Stimulated activated CD4-positive, alpha-beta T cell treated with anti-CD3 and anti-CD28 coated beads, Interleukin-15, amount 100 ng/mL, for 24 hours (primary cell): ENCODE data around the gene PEX3.
A peak's percentile ranks its signal among the peaks of the same experiment; 100 is the strongest.
"Not testable (repeated sequence)": the region's sequence is repeated elsewhere in the genome, so short reads cannot be mapped to it uniquely, and the experiment has no call there.

Experiments
- DNase-seq: peaks from one replicate; pipeline ENCODE4 v3.0.0-alpha.2; 2020

PEX3 gene, protein sequence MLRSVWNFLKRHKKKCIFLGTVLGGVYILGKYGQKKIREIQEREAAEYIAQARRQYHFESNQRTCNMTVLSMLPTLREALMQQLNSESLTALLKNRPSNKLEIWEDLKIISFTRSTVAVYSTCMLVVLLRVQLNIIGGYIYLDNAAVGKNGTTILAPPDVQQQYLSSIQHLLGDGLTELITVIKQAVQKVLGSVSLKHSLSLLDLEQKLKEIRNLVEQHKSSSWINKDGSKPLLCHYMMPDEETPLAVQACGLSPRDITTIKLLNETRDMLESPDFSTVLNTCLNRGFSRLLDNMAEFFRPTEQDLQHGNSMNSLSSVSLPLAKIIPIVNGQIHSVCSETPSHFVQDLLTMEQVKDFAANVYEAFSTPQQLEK

DNA sequence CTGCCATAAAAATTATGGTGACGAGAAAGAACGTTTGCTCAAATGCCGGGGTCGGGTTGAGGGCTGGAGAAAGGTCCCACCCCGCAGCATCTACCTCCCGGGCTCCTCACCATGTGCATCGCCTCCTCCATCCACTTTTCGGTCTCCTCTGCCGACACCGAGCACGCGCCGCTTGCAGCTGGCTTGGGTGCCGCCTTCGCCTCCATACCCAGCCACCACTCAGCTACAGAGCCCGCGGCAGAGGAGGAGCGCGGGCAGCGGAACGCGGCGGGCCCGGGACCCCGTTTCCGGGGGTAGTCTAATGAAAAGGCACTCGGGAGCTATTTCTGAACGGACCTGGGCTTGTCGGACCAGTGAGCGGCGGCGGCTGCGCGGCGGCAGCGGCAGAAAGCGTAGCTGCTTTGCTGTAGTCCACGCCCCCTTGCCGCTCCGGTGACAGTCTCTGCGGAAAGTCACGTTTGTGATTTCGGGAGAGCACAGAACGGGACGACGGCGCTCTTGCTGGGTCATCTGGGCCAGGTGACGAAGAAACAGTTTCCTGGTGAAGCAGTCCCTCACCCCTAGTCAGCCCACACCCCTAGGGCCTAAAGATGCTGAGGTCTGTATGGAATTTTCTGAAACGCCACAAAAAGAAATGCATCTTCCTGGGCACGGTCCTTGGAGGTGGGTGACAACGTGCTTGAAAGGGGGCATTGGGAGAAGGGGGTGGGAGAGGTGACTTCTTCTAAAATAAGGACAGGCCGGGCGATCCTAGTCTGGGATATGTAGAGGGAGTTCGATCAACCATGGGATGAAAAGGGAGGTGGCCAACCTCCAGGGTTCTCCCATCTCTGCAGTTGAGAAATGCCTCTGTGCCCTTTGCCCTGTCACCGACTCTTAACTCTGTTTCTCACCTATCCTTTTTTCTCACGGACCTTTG lies at the start of gene PEX3, which contains the start of gene ADAT2:
Gene PEX3, plus strand, starts transcription at position 353 of the 919 bp plus-strand sequence. Its CDS starts 238 bp downstream, at position 591.
Gene ADAT2, minus strand, starts transcription at position 243 of the 919 bp plus-strand sequence. Its CDS starts 37 bp downstream, at position 206.
- peak; percentile 96 for DNase-seq

DNA sequence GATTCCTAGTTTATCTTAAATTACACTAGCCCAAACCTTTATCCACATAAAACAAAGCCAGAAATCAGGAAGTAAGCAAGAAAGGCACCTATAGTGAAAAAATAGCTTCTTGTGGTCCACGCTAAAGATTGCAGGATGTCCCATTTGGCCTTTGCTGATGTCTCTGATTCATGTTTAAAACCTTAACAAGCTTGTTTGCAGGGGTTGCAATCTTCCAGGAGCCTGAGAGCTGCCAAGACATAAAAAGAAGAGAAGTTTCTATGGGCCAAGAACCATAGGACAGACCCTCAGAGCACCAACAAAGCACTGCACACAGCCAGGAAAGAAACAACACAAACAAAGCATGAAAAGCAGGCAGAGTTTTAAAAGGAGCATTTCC lies 49.5 kb upstream of the PEX3 start:
- DNase-seq = no peak

DNA sequence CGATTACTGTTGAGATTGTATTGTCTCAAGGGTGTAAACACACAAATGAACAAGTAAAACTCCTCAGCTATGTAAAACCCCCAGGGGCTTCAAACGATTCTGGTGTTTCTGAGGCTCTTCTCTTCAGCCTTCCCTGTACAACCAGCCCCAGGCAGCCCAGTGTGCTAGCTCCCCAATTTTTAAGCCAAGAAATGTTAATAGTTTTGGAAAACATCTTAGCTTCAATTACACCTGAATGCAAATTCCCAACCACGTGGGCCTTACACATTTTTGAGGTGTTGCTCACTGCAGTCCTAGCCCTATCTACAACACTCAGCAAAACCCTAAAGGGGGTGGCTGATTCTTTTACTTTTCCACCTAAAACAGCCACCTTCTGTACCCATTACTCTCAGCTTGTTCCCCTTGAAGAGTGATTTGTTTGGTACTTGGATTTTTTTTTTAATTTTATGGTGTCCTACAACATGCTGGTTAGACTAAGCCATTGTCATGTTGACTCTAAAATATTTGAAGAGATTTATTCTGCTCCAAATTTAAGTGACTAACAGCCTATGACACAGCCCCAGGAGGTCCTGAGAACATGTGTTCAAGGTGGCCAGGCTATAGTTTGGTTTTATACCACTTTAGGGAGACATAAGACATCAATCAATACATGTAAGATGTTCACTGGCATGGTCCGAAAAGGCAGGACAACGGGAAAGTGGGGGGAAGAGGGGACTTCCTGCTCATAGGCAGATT lies 48.8 kb upstream of the PEX3 start:
- DNase-seq = no peak

DNA sequence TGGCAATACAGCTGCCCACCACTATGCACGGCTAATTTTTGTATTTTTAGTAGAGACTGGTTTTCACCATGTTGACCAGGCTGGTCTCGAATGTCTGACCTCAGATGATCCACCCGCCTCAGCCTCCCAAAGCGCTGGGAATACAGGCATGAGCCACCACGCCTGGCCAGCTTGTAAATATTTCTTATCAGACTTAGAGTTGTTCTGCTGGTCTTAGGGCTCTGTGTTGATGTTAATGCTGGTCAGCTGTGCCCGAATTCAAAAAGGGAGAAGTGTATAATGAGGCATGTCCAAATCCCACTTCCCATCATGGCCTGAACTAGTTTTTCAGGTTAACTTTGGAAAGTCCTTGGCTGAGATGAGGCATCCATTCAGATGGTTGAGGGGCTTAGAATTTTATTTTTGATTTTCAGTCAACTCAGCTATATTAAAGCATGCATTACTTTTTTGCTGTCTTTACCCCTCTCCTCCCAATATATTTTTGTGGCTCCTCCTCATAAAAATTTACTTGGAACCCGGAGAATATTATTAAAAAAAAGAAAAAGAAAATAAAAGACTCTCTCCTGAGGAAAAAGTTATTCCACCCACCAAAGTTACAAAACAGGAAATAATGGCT lies 47.8 kb upstream of the PEX3 start:
- DNase-seq = no peak

DNA sequence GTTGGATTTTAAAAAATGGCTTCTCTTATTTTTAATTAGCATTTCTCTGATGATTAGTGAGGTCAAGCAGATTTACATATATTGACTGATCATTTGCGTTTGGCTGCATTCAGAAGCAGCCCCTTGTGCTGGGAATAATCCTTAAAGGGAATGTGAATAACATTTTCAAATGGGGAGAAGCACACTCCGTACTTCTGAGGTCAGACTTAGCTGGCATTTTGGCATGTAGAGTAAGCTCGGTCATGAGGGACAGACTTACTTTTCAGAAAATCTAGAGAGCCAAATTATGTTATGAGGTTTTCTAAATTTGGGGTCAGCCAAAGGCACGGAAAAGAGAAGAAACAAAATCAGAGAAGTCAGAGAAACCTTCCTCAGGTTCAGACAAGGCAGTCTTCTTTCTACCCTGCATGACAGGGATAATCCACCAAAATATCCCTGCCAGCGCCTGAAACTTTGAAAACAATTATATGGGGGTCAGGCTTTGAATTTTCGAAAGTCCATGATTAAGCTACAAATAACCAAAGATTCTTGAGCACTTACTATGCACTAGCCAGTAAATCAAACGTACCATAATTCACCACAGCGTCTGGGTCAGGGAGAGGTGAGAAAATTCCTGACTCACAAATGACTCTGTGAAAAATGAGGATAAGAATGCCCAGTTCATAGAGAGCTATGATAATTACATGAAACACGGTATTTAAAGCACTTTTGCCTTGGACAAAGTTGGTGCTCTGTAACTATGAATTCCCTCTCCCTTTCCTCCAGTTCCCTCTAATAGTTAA lies 45.0 kb upstream of the PEX3 start:
- no peak for DNase-seq

DNA sequence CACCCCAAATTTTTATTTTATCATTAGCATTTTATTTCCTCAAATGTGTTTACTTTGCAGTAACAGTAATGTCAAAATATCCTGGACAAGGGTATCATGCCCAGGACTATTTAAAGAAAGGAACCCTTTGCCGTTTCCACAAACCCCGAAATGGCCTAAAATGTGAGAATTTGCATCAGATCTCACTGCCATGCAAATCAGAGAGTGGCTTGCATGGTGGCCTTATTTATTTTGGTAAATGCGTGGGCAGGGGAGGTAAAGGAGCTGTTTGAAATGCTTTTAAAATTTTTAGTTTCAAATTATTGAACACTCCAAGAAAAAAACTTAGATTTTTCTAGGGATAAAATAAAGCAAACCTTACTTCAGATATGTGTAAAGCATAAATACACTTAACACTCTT lies 43.9 kb upstream of the PEX3 start:
- no peak for DNase-seq

DNA sequence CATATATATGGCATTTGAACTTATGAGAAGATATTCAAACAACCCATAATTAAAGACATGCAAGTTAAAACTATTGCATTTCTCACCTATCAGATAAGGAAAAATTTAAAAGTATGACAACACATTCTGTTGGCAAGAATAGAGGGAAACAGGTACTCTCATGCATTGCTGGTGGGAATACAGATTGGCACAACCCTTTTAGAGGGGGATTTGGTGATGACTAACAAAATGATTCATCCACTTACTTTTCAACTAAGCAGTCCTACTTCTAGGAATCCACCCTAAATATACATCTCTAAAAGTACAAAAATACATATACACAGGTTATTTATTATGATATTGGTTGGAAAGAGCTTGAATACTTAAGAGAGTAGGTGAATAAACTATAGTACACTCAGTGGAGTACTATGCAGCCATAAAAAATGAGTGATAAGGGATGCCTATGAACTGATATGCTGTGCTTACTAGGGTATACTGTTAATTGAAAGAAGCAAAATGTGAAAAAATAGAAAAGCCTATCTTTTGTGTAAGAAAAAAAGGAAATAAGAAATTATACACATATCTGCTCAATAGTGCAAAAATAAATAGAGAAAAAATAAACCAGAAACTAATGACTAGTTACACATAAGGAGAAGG lies 42.3 kb upstream of the PEX3 start:
- DNase-seq = no peak

DNA sequence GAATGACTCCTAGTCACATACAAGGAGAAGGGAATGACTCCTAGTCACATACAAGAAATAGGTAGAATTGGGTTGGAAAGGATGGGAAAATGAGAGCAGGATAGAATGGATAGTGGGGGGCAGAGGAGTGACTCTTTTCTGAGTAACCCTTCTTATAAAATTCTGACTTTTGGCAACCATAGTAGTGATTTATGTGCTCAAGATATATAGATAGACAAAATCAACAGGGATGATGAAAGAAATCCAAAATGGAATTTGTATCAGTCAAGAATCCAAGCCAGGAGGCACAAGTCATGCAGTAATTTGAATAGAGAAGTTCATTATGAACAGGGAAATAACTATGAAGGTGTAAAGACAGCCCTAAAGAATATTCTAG lies 41.8 kb upstream of the PEX3 start:
- DNase-seq = no peak

DNA sequence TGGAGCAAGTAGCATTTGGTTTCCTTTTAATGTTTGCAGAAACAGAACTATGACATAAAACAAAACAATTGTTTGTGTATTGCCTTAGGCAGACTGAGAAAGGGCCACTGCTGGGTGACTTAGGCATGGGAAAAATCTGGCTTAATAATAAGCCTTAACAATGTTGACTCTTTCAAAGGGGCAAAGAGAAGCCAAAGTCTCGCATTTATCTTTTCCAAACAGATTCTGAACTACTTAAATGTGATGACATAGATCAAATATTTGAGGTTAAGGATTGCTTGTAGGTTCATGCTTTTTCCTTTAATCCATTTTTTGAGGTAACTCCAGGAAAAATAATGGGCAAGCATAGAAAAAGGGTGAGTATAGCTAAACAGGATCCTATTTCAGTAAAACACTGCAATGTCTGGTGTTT lies 39.7 kb upstream of the PEX3 start:
- no peak for DNase-seq

DNA sequence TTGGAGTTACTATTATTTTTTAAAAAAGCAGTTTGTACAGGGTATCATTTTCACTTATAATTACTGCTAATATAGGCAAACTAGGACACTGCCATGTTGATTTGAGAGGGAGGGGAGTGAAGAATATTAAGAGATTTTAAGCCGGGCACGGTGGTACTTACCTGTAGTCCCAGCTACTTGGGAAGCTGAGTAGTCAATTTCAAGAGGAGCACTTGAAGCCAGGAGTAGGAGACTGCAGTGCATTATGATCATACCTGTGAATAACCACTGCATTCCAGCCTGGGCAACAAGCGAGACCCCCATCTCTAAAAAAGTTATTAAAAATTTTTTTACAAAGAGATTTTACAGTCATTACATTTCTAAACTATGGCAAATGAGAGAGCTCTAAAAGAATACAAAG lies 35.8 kb upstream of the PEX3 start:
- DNase-seq = no peak

DNA sequence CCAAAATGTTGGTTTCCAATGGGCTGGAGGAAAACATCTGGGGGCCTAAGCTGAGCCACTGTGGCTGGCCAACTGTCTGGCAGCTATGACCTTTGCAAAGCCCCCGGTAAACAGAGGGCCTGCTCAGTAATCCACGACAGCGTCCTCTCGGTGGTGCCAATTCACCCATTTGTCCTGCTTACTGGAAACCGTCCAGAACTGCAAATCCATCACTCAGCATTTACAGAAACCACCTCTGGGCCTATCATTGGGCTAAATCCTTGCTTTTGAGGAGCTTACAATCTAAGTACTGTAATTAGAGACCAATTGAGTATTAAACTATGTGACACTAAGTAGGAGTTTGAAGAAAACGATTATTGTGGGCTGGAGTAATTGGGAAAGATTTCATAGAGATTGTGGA lies 31.1 kb upstream of the PEX3 start:
- DNase-seq = no peak

DNA sequence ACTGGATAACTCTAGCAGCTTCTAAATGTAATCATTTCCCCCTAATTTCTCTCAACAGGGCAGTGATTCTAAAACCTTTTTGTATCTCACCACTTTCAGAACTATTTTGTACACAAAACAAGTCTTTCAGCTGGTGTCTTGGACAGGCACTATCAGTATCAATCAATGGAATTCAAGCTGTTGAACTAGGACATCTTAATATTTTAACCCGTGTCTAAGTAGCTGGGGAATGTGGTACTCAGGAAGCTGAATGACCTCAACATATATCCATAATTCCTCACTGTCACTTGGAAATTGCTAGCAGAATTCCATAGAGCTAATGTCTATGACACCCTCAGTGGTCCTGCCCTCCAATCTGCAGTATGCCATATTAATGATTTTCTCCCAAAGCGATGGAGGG lies 24.6 kb upstream of the PEX3 start:
- no peak for DNase-seq

DNA sequence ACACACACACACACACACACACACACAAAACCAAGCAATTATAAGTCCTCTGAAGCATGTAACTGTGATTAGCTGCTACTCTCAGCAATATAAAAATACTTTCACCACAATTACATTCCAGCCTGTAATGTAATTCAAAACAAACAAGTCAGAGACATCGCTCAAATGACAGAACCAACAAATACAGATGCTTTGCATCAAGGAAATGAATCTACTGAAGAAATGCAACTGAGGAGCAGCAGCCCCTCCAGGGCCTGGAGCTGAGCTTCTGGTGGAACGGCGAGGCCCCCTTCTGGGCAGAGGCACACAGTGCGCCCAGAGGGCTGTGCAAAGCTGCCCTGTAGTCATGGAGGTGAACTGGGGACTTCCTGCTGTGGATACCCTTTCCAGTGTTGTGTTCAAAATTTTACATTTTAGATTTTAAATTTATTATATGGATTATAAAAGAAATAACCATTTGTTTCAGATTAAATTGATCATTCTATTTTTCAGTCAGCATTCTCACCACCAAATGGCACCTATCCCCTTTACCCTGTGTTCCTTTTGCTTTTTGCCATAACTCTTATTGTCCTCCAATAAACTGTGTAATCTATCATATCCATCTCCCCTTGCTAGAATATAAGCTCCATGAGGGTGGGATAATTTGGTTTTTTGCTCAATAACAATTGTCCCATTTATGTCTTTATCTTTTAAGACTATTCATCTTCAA lies 23.3 kb upstream of the PEX3 start:
- DNase-seq = peak; percentile 71

DNA sequence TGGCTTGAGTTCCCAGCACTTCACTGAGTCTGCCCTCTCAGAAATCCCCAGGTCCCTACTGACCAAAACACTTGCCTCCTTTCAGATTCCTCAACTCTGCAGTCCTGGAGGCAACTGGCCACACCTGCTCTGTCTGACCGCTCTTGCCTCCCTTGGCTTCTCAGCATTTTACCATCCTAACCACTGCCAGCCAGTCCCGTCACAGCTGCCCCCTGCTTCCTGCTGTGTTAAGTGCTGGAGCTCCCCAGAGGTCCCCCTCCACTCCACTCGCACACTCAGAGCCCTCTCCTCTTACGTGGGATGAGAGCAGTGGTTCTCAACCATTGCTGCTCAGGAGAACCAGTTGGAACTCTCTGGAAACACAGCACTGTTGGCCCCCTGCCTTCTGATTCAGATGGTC lies 20.6 kb upstream of the PEX3 start:
- no peak for DNase-seq

DNA sequence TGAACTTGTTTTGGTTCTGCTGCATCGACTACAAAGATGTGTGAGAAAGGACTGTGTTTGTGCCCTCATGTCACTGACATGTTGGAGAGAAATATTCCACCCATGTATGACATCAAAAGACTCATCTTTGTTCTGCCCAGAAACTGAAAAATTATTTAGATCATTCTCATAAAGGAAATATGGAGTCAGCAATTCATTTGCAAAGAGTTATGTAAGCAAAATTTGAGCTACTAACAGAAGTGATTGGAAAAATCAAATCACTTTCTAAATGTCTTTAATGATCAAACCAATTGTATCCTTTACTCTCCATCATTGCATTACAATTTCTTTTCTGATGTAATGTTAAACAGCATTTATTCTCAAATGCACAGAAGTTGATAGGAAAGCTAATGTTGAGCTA lies 19.4 kb upstream of the PEX3 start:
- no peak for DNase-seq

DNA sequence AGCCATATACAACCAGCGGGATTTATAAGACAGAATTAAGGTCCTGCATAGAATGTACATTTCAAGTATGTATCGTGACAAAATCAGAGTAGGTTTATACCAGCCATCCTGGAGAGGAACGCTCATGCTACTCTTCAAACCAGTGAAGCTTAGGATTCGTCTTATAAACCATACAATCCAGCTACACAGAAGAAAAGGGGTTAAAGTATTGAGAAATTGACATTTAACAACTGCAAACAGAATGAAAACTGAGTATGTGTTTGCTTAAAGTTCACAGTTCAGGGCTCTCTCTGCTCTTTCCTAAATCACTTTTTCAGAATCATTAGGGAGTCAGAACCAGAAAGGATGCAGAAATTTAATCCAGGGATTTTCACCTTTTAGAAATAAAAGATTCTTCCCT lies 18.0 kb upstream of the PEX3 start:
- no peak for DNase-seq

DNA sequence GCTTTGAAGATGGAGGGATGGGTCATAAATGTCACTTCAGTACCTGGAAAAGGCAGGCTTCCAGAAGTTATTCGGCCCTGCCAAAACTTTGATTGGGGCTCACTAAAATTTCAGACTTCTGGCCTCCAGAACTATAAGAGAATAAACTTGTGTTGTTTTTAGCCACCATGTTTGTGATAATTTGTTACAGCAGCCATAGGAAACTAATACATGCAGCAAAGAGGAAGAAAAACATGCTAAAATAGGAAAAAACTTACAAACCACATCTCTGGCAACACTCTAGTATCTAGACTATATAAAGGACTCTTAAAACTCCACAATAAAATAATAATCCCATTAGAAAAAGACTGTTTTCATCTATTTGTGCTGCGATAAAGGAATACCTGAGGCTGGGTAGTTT lies 9.6 kb upstream of the PEX3 start:
- no peak for DNase-seq

DNA sequence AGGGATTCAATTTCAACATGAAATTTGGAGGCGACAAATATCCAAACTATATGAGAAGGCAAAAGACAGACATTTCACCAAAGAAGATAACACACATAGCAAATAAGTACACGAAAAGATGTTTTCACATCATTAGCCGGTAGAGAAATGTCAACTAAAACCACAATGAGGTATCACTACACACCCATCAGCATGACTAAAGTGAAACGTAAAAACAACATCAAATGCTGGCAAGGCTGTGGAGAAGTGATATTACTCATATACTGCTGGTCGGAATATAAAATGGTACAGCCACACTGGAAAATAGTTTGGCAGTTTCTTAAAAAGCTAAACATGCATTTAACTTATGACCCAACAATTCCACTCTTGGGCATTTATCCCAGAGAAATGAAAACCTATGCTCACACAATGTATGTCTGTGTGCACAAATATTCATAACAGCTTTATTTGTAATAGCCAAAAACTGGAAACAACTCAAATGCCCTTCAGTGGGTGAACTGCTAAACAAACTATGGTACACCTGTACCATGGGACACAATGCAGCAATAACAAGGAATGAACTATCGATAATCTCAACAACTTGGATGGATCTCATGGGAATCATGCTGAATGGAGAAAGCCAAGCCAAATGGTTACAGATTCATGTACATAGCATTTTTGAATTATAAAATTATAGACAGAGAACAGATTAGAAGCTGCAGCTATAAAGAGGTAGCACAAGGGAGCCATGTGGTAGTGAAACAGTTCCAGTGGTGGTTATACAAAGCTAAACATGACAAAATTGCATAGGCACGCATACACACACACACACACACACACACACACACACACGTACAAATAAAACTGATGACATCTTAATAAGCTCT lies 8.7 kb upstream of the PEX3 start:
- DNase-seq = no peak

DNA sequence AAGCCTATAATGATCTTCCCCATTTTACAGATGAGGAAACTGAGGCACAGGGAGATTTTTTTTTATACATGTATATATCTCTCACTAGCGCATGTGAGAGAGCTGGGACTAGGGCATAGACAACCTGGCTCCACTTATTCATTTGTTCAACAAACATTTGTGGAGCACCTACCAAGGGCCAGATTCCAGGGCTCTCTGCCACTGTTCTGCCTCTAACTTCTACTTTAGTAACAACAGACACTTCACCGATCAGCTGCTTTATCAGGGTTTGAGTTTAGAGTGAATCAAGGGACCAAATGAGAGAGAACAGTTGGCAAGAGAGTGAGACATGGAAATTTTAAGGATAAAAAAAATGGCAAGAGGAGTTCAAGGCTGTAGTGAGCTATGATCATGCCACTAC lies 7.5 kb upstream of the PEX3 start:
- no peak for DNase-seq

DNA sequence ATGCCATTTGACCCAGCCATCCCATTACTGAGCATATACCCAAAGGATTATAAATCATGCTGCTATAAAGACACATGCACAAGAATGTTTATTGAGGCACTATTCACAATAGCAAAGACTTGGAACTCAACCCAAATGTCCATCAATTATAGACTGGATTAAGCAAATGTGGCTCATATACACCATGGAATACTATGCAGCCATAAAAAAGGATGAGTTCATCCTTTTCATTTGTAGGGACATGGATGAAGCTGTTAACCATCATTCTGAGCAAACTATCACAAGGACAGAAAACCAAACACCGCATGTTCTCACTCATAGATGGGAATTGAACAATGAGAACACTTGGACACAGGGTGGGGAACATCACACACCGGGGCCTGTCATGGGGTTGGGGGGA lies 2.7 kb upstream of the PEX3 start:
- not testable (repeated sequence) for DNase-seq
